ENCODE measurements around the gene TIE1. TPM values are rescaled to one million over a fixed set of nuclear protein-coding genes. Genes with fewer than 3 reads are reported as not detected.

The TIE1 gene
- total and polyA plus RNA-seq, 2 experiments from 2014 or later = 0.21 TPM; not detected in 1

- Histone ChIP-seq H3K4me1 (ENCODE audit: insufficient read depth) (peaks cover 13% of the 10 kb centered on the region), H3K27ac (no peak overlapping the region), H3K9ac (no peak overlapping the region), H3K27me3 (replicated peaks; ENCODE audit: insufficient read depth) (no peaks in the 10 kb centered on the region), H4K20me1 (ENCODE audit: insufficient read depth) (no peaks in the 10 kb centered on the region), H3K9me3 (ENCODE audit: low read depth) (no peaks in the 10 kb centered on the region), H3K4me2 (ENCODE audit: unreplicated experiment) (no peak overlapping the region), H2AFZ (no peak overlapping the region), H3K4me3 (no peak overlapping the region), H3K9me2 (ENCODE audit: insufficient read depth) (no peaks in the 10 kb centered on the region), H3K79me2 (ENCODE audit: insufficient read depth) (no peaks in the 10 kb centered on the region), H3K36me3 (ENCODE audit: low read depth) (no peaks in the 10 kb centered on the region), H3F3A (ENCODE audit: insufficient read depth) (peaks cover 4% of the 10 kb centered on the region; the same call in 1 of the 2 replicates)
- TF ChIP-seq EZH2phosphoT487 (IDR thresholded peaks at IDR 0.05; ENCODE audit: insufficient read depth, low read depth) (no peak), EZH2 (IDR thresholded peaks at IDR 0.05; ENCODE audit: insufficient read depth, poor library complexity, severe bottlenecking) (no peak)
- DNase-seq = no peak
- WGBS, 2 experiments (ENCODE audit: low coverage in 1 of 2, low lambda C conversion rate in 2 of 2, missing lambda C conversion rate in 2 of 2) = 68 to 73% methylated on average over 7 of the region's 7 CpGs
- in situ Hi-C loops (cut with MboI) = no loop called here
Measured at GRCh38 chr1:43334453-43335205, 33.8 kb downstream of the TIE1 start.

GRCh38 chr1:43337588-43337987, 36.8 kb downstream of the TIE1 start, which contains the start of gene MPL:
Gene MPL, plus strand, starts transcription at chr1:43337818. Its CDS starts 31 bp downstream, at chr1:43337849.
- no peaks in the 10 kb centered on the region for H3F3A ChIP-seq (ENCODE audit: insufficient read depth)
- H3K9me2 ChIP-seq (ENCODE audit: insufficient read depth) = no peaks in the 10 kb centered on the region
- no peaks in the 10 kb centered on the region for H3K9me3 ChIP-seq (ENCODE audit: low read depth)
- H3K4me3 ChIP-seq = no peak within 1 kb of the TSS
- no peaks in the 10 kb centered on the region for H3K4me1 ChIP-seq (ENCODE audit: insufficient read depth)
- H2AFZ ChIP-seq = no peak within 1 kb of the TSS
- in situ Hi-C loops (cut with MboI) = no loop called here
- H3K4me2 ChIP-seq (ENCODE audit: unreplicated experiment) = no peak within 1 kb of the TSS
- no peak within 1 kb of the TSS for H3K27ac ChIP-seq
- no peaks in the 10 kb centered on the region for H3K36me3 ChIP-seq (ENCODE audit: low read depth)
- DNase-seq = no peak
- H3K27me3 ChIP-seq (replicated peaks; ENCODE audit: insufficient read depth) = no peaks in the 10 kb centered on the region
- no peaks in the 10 kb centered on the region for H4K20me1 ChIP-seq (ENCODE audit: insufficient read depth)
- H3K79me2 ChIP-seq (ENCODE audit: insufficient read depth) = no peaks in the 10 kb centered on the region
- H3K9ac ChIP-seq = no peak within 1 kb of the TSS
- TF ChIP-seq EZH2 (IDR thresholded peaks at IDR 0.05; ENCODE audit: insufficient read depth, poor library complexity, severe bottlenecking) = no peak
- no peak for TF ChIP-seq EZH2phosphoT487 (IDR thresholded peaks at IDR 0.05; ENCODE audit: insufficient read depth, low read depth)
- WGBS, 2 experiments (ENCODE audit: low coverage in 1 of 2, low lambda C conversion rate in 2 of 2, missing lambda C conversion rate in 2 of 2) = 62 to 71% methylated on average over 2 to 3 of the region's 3 CpGs

GRCh38 chr1:43338001-43338400, 37.2 kb downstream of the TIE1 start:
- Histone ChIP-seq H4K20me1 (ENCODE audit: insufficient read depth) (no peaks in the 10 kb centered on the region), H3F3A (ENCODE audit: insufficient read depth) (no peaks in the 10 kb centered on the region), H3K9ac (no peak overlapping the region), H3K27me3 (replicated peaks; ENCODE audit: insufficient read depth) (no peaks in the 10 kb centered on the region), H3K27ac (no peak overlapping the region), H3K4me2 (ENCODE audit: unreplicated experiment) (no peak overlapping the region), H3K79me2 (ENCODE audit: insufficient read depth) (no peaks in the 10 kb centered on the region), H3K36me3 (ENCODE audit: low read depth) (no peaks in the 10 kb centered on the region), H3K4me3 (no peak overlapping the region), H3K9me3 (ENCODE audit: low read depth) (no peaks in the 10 kb centered on the region), H2AFZ (no peak overlapping the region), H3K4me1 (ENCODE audit: insufficient read depth) (no peaks in the 10 kb centered on the region), H3K9me2 (ENCODE audit: insufficient read depth) (no peaks in the 10 kb centered on the region)
- 75 to 81% methylated on average over 5 of the region's 5 CpGs for WGBS, 2 experiments (ENCODE audit: low coverage in 1 of 2, low lambda C conversion rate in 2 of 2, missing lambda C conversion rate in 2 of 2)
- TF ChIP-seq EZH2 (IDR thresholded peaks at IDR 0.05; ENCODE audit: insufficient read depth, poor library complexity, severe bottlenecking) (no peak), EZH2phosphoT487 (IDR thresholded peaks at IDR 0.05; ENCODE audit: insufficient read depth, low read depth) (no peak)
- DNase-seq = no peak
- in situ Hi-C loops (cut with MboI) = no loop called here

- H3K36me3 ChIP-seq (ENCODE audit: low read depth) = no peaks in the 10 kb centered on the region
- no peak for TF ChIP-seq EZH2 (IDR thresholded peaks at IDR 0.05; ENCODE audit: insufficient read depth, poor library complexity, severe bottlenecking)
- no peak for TF ChIP-seq EZH2phosphoT487 (IDR thresholded peaks at IDR 0.05; ENCODE audit: insufficient read depth, low read depth)
- H3K4me2 ChIP-seq (ENCODE audit: unreplicated experiment) = no peak overlapping the region
- no peaks in the 10 kb centered on the region for H3K27me3 ChIP-seq (replicated peaks; ENCODE audit: insufficient read depth)
- in situ Hi-C loops (cut with MboI) = no loop called here
- no peak overlapping the region for H3K4me3 ChIP-seq
- H3K79me2 ChIP-seq (ENCODE audit: insufficient read depth) = no peaks in the 10 kb centered on the region
- no peaks in the 10 kb centered on the region for H3K9me3 ChIP-seq (ENCODE audit: low read depth)
- H2AFZ ChIP-seq = no peak overlapping the region
- H3K27ac ChIP-seq = no peak overlapping the region
- H3K9me2 ChIP-seq (ENCODE audit: insufficient read depth) = no peaks in the 10 kb centered on the region
- H3K9ac ChIP-seq = no peak overlapping the region
- WGBS, 2 experiments (ENCODE audit: low coverage in 1 of 2, low lambda C conversion rate in 2 of 2, missing lambda C conversion rate in 2 of 2) = 68% methylated on average over 6 of the region's 6 CpGs
- H4K20me1 ChIP-seq (ENCODE audit: insufficient read depth) = no peaks in the 10 kb centered on the region
- DNase-seq = no peak
- H3F3A ChIP-seq (ENCODE audit: insufficient read depth) = no peaks in the 10 kb centered on the region
- H3K4me1 ChIP-seq (ENCODE audit: insufficient read depth) = no peaks in the 10 kb centered on the region
Measured at GRCh38 chr1:43339584-43340232, 38.9 kb downstream of the TIE1 start.
